Inferior parietal cortex (tissue), 1 donor: Measurements from ENCODE around the gene PRKCZ.

Experiments
- DNase-seq: peaks from one replicate; pipeline ENCODE4 v3.0.0-alpha.2; 2016; ENCODE audit errors: extremely low spot score

Gene PRKCZ

DNA sequence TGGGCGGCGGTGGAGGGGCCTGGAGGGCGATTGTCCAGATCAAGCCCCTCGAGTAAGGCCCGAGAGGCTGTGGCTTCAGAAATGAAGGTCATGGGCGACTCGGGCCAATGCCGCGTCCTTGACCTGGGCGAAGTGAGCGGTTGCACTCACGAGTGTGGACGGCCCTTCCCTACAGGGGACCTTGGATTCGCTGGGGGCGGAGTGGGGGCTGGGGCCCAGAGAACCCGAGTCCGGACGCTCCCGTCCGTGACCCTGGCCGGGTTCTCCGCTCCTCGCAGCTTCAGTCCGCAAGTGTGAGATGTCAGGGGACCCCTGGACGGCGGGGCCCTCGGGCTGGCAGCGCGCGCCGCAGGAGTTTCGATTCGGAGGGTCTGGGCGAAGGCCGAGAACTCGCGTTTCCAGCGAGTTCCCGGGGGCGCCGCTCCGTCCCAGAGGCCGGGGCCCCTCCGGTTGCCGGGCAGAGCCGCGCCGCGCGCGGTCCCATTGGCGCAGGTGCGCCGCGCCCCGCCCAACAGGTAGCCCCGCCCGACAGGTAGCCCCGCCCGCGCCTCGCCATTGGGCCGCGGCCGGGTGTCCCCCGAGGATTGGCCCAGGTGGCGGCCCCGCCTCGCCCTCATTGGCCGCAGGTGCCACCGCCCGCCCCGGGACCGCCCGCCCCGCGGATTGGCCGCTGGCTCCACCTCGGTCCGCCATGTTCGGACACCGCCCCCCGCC is at the start of gene PRKCZ:
PRKCZ (plus strand) TSS at position 694 of the 714 bp plus-strand sequence. CDS start 220 bp downstream, outside the sequence.
- DNase-seq = no peak

DNA sequence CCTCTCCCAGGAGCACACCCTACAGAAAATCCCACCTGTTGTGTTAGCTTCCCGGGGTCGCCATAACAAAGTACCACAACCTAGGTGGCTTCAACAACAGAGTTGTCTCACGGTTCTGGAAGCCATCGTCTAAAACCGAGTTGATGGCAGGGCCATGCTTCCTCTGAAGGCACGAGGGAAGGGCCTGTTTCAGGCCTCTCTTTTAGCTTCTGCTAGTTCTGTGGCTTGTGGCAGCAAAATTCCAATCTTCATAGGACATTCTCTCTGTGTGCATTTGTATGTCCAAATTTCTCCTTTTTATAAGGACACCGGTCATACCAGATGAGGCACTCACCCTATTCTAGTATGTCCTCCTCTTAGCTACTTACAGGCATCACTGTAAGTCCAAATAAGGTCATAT is 49.8 kb upstream of the PRKCZ start:
- no peak for DNase-seq

DNA sequence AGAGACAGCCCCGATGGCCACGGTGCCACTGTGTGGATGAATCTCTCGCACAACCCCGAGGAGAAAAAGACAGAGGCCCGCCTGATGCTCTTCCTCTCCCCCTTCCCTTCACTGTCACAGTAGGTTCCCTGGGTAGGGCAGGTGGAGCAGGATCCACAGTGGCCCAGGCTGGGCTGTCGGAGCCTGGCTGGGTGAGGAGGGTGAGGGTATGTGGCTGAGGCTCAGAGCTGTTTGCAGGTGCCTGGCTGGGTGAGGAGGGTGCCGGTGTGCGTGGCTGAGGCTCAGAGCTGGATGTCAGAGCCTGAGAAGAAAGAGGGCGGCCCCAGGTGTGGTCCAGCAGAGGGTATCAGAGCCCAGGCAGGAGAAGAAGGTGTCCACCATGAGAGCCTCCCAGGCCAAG is 49.4 kb upstream of the PRKCZ start:
- no peak for DNase-seq

DNA sequence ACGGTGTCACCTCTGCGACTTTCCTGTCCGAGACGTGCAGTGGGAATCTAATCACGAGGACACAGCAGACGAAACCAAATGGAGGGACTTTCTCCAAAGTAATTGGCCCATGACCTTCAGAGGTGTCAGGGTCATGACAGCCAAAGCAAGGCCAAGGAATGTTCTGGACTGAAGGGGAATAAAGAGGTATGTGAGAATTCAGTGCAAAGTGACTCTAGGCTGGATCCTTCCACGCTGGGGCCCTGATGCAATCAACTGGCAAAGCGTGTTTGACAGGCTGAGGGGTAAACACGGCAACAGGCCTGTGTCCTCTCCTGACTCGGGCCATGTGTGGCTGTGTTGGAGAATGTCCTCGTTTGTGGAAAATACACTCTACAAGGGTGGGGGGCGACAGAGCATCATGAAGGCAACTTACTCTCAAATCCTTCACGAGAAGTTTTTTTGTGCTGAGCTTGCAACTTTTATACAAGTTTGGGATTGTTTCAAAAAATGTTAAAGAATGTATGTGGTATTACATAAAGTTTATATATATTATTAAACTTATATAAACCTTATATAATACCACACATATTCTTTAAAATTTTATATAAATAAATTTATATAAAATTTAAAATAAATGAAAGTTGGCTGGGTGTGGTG is 48.3 kb upstream of the PRKCZ start:
- DNase-seq = no peak

DNA sequence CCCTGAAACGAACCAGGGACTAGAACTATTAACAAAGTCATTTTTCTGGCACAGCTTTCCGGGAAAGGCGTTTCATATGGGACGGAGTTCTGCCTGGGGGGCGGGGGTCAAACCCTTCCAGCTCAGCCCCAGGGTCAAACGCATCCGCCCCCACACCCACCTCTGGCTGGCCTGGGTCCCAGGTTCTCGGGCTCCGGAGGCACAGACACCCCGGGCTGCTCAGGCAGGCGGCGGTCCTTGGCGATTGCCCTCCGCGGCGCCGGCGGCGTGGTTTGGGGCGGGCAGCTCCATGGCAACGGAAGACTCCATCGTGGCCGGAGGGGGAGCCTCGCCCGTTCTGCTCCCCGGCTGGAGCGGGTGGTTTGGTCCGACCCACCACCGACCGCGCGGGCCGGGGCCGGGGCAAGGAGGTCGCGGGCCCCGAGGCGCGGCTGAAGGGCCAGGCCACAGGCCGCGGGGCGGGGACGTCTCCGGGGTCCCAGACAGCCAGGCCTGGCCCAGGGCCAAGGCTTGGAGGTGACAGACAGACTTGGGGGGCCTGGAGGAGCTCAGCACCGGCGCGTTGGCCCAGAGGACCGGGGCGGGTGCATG is 46.6 kb upstream of the PRKCZ start, which contains the start of gene CFAP74:
CFAP74 (minus strand) TSS at position 246 of the 591 bp plus-strand sequence. CDS start 12,830 bp downstream, outside the sequence.
- no peak for DNase-seq

DNA sequence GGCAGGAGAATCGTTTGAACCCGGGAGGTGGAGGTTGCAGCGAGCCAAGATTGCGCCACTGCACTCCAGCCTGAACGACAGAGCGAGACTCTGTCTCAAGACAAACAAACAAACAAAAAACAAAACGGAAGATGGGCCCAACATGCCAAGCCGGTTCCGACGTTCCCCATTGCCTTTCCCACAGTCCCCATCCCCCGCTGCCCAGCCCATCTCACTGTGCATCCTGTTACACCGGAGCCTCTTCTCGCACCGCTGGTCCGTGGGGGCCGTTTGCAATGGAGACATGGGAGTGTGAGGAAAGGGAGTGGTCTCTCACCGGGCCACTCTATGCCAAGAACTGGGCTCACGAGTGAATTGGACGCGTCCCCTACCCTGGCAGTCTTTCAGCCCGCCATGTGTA is 45.4 kb upstream of the PRKCZ start:
- no peak for DNase-seq

DNA sequence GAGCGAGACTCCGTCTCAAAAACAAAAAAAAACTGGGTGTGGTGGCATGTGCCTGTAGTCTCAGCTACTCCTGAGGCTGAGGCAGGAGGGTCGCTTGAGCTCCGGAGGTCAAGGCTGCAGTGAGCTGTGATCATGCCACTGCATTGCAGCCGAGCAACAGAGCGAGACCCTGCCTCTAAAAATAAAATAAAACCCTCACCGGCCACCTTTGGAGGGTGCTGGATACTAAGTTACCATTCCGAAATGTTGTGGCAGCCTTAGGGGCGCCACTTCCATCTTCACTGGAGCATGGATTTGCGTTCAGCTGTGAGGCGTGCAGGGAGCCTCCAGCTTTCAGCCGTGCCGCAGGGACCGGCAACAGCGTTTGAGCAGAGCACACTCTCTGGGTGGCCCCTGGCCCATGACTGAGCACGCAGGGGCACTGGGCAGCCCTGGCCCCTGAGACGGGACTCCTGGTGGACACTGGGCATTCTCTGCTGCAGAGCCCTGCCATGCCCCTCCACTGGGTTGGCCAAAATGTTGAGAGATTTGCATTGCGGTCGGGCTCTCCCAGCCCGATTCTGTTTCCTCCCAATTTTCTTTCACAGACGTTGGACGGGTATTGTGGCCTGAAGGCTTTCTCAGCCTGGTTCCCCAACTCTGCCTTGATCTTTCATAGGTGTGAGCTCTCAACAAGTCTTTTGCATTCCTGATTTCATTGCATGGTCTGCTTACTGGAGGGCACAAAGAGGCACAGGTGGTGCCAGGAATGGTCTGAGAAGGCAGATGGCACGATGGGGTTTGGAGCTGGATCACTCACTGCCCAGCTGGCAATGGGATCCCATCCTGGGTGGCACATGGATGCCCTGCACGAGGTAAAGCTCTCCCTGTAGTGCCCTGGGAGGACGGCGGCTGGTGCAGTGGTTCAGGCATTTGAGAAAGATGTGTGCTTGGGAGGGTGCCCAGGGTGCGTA is 40.8 kb upstream of the PRKCZ start:
- no peak for DNase-seq

DNA sequence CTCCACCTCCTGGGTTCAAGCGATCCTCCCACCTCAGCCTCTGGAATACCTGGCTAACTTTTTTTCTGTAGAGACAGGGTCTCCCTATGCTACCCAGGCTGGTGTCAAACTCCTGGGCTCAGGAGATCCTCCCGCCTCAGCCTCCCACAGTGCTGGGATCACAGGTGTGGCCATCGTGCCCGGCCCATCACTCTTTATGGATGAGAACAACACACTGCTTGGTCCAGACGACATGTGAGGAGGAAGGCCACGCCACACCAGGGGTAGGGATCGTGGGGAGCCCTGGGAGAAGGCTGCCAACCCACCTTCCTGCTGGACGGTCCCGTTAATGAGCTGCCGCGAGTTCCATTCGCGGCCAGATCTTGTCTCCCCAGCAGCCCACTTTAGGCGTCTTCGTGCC is 36.0 kb upstream of the PRKCZ start:
- DNase-seq = no peak

DNA sequence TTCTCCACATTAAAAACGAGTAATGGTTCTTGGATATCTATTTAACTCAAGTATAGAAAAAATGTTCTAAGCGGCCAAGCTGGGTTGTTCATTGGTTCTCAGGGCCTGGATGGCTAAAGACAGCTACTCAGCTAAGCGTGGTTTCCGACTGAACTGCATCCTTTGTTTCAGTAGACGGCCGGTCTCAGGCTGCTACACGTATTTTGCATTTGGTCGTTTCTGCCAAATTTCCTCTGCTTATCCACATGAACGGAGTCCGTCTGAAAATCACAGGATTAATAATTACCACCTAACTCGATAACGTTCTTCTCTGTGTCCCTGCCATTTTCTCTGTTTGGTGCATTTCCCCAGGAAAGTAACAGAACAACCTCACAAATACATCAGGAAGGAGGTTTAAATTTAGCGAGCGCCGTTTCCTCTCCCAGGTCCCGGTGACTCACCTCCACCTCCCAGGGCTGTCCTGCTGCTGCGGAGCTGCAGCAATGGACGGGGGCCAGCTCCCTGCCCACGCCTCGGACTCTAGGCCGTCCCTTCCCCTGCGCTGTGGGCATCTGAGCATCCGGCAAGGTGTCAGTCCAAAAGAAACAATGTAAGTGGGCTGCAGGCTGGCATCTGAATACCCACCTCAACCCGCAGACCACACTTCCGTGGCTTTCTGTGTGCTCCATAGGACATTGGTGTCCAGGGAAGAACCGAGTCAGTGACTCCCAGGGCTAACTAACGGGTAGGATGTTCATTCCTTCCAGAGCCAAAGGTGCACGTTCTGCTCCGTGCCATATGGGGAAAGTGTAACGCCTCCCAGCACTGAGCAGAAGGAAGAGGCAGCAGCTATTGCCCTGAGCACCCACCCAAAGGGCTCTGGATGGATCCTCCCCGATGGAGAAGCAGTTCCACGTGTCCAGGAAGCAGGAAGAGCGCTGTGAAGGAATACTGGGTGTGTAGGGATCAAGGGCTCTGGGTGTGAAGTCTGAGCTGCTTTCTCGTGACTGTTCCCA is 35.2 kb upstream of the PRKCZ start:
- no peak for DNase-seq

DNA sequence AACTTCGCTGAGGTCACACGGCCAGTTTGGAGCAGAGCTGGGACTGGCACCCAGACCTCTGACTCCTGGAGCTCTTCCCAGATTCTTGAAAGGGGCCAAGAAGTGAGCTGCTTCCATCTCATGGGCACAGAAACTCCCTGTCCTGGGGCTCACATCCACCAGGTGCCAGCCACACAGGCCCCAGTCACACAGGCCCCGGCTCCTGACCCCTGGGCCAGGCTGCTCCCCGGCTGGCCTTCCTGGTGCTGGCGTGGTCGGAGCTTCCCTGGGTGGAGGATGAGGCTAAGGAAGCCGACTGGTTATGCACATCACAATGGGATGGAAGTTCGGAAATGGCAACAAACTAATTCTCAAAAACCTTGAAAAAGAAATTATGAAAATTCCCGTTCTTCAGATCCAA is 34.1 kb upstream of the PRKCZ start:
- no peak for DNase-seq

DNA sequence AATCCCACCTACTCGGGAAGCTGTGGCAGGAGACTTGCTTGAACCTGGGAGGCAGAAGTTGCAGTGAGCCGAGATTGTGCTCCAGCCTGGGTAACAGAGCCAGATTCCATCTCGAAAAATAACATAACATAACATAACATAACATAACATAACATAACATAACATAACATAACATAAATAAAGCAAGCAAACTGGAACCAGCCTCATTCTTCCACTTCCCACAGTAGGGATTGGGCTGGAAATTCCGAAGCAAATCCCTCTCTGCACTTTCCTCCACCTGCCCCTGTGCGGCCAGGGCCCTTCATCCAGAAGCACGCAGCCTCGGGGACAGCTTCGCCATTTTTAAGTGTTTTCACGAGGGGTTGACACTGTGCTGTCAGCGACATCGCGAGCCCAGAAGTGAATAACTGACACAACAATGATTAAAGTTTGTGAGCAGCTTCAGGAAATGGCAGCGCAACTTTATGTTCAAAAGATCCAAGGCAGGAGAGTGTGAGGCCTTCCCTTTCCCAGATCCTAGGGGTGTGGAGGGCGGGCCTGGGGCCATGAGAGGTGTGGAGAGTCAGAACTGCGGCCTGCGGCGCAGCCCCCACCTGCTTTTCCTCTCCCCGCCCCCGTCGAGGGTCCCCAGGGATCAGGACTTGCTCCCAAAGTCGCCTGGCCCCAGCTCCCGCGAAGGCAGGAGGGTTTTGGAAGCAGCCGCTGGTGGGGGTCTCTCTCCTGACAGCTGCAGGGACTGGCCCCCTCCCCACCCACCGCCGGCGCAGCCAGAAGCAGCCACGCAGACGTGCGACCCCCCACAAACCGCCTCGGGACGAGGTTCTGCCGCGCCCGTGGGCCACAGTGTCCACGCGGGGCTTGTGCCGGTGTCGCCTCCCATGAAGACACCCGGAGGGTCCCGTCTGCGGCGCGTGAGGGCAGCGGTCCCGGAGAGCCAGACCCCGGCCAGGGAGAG is 31.7 kb upstream of the PRKCZ start:
- DNase-seq = no peak

DNA sequence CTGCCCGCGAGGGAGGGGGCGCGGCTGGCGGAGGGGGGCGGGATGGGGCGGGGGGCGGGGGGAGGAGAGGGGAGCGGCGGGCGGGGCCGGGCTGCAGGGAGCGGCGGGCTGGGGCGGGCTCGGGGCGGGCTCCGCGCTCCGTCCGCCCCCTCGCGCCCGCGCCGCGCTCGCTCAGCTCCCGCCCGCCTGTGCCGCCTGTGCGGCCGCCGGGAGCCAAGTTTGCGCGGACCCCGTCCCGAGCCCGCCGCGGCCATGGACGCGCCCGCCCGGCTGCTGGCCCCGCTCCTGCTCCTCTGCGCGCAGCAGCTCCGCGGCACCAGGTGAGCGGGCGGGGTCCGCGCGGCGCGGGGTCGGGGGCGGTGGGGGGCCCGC is 31.1 kb upstream of the PRKCZ start, which contains the start of gene GABRD:
GABRD (plus strand) TSS at position 174 of the 372 bp plus-strand sequence; CDS start at position 253, 79 bp downstream.
- DNase-seq = no peak

DNA sequence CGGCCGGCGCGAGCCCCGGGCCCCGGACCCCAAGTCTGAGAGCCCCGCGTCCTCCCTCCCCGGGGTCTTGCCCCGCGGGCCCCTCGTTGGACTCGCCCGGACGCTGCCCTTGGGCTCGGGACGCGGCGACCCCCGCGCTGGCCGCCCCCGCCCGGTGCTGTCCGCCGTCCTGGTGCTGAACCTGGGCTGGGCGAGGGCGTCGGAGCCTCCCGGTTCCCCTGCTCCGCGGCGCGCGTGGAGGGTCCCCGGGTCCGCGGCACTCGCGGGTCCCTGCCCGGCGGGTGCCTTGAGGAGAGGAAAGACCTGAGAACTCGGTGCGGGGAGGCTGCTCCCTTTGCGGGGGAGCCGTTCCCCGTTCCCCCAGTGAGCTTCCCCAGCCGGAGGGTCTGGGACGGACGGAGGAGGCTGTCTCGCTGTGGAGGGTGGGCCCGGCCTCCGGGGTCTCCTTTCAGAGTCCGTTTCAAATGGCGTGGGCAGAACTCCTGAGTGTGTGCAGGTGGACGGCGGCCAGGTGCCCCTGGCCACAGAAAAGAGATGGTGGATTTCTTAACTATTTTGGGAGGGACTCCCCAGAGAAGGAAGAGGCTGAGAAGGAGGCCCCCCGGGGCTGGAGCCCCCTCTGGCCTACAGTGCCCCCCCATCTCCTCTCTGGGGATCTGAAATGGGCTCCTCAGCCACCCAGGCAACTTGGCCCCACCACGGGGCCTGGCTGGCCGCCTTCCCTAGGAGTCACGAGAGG is 30.5 kb upstream of the PRKCZ start:
- no peak for DNase-seq

DNA sequence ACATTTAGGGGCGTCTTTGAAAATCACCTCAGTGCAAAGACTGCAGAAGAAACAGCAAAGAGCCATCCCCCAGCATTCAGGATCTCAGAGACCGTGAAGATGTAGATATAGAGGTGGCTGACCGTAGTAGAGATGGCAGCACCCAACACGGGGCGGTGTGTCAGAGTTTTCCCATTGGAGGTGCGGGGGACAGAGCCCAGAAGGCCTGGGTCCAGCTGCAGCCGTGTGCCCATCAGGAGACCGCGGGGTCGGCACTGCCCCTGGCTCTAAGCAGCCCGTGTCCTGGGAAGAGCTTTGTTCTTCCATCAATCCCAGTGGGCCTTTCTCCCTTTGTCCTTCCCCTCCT is 29.9 kb upstream of the PRKCZ start:
- no peak for DNase-seq

DNA sequence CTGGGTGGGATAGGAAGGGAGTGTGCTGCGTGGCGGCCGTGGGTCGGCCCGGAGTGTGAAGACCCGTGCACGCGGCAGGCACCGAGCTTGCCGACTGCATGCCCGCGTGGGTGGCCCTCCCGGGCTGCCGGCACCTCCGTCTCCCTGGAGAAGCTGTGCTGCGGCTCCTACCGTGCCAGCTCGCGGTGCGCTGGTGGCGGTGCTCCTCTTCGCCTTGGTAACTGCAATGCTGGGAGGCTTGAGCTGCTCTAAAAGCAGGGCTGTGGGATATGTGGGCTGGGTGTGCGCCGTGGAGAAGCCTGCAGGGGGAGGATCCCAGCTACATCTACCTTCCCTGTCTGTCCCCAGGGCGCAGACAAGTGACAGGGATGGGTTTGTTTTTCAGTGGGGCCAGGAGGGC is 28.7 kb upstream of the PRKCZ start:
- no peak for DNase-seq

DNA sequence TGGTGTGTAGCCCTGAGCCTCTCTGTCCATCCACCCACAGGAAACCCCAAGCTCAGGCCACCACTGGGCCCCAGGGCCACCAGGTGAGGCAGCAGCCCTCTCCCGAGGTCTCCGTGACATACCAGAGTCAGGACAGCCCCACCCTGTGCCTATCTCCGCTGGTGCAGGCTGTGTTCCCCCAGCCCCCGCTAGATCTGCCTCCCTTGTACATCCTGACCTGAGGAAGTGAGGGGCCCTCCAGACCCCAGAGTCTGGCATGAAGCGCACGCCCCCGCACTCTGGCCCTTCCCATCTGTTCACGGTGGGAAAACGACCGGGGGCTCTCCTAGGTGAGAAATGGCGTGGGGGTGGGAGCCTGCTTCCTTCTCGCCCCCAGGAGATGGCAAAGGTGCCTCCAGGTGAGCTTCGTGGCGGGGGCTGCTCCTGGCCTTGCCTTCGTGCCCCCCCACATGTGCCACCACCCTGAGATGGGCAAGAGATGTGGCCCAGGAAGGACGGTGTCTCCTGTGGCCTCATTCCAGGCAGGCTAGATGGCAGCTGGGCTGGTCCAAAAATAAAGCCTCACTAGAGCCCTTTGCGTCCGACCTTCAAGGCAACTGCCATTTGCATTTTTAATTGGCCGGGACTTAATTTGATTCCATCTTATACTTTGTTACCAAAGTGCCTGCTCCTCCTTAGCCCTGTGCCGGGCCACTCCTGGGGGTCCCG is 28.0 kb upstream of the PRKCZ start:
- no peak for DNase-seq

DNA sequence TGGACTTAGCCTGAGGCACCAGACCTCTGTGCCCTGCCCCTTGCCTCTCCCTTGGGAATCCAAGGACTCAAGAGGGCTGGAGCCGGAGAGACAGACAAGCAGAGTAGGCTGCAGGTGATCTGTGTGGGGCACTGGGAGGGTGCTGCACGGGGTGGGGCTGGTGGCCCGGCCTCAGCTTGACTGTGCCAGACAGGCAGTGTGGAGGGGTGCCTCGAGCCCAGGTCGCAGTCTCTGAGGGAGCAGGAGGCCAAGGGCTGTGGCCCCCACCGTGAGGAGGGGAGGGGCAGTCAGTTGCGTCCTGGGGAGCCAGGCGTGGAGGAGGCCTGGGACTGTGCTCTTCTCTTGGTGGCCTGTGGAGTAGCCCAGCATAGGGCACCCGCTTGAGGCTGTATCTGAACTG is 27.0 kb upstream of the PRKCZ start:
- DNase-seq = no peak

DNA sequence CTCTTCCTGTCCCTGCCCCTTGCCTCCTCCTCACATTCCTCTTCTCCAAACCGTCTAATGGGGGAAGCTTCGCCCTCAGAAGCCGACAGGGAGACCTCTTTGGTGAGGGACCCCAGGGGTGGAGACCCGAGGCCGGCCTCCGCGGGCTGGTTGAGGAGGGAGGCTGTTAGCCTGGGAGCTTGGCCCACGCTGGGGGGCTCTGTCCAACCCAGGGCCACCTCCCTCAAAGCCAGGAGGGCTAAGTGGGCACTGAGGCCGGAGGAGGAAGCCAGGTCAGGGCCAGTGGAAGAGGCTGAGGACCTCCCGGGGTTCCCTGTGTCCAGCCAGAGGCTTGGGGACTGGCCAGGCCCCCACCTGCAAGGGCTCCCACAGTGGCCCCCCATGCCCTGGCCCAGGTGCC is 25.8 kb upstream of the PRKCZ start:
- DNase-seq = no peak
